ENCODE data around the gene CASTOR1. TPM values are rescaled to one million over a fixed set of nuclear protein-coding genes. Genes with fewer than 3 reads are reported as not detected.

CASTOR1 gene
- total RNA-seq, 1 donor = 20.7 TPM

DNA sequence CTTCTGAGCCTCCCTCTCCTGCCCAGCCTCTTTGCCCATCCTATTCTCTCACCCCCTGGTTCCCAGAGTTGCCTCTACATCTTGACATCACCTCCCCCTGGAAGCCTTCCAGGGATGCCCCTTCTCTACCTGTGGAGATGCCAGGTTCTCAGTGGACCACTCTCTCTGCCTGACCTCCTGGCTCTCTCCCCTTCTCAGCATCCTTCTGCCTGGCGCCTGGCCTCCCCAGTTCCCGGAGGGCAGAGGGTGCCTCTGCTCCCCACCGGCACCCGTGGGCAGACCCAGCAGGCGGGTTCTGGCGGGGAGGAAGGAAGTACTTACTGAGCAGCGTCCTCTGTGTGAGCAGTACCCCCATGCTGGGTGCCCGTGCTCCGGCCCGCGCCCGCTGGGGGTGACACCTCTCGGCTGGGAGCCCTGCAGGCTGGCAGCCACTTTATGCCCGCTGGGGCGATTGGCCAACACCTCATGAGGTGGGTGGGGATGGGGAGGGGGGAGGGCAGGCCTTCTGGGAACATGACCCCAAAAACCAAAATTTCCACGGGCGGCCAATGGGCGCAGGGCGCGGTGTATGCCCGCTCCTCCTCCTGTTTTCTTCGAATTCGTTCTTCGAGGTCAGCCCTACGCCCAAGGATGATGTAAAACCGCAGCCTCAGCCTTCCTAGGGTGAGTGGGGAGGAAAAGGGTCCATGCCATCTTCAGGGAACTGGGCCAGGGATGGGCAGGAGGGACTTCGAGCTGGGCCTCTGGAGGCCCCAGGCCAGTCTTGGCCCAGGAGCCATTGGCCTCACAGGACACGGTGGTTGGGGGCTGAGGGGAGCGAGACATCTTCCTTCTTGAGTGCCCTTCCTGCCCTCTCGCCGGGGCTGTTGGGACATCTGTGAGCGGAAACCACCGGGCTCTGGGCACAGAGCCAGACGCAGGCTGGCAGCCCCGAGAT lies 22.6 kb downstream of the CASTOR1 start, which contains the start of gene OSM:
Gene OSM (minus strand): TSS at position 407 of the 937 bp plus-strand sequence. CDS start 52 bp downstream, at position 355.
- DNase-seq (ENCODE audit: low read depth in 2 of 3, low spot score in 2 of 3) = peak in 2 of 3 donors; percentile 98 to 99

DNA sequence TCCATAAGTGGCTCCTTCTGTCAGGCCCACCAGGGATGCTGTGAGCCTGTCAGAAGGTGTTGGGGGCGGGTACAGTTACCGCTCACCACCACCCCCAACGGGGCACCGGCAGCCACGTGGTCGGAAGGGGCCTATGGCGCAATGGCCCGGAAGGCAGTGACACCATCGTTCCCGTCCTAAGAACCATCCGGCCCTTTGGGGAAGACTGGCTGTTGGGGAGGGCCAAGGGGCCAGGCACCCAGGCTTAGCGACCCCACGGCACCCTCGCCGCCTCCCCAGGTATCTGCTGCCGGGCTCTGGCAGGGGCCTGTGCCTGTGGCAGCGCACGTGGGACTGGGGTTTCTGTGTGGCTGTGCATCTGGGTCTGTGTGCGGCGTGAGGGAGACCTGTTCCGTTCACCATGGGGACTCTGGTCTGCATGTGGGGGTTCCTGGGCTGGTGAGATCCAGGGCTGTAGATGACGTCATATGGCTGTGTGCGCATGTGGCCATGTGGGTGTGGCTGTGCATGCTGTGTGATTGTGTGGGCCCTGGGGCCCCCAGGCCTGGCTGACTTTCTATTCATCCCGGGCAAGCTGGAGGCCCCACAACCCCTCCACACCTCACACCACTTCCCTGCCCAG lies 23.4 kb downstream of the CASTOR1 start:
- DNase-seq (ENCODE audit: low read depth in 2 of 3, low spot score in 2 of 3) = peak; percentile 70 to 93 (median 88)

DNA sequence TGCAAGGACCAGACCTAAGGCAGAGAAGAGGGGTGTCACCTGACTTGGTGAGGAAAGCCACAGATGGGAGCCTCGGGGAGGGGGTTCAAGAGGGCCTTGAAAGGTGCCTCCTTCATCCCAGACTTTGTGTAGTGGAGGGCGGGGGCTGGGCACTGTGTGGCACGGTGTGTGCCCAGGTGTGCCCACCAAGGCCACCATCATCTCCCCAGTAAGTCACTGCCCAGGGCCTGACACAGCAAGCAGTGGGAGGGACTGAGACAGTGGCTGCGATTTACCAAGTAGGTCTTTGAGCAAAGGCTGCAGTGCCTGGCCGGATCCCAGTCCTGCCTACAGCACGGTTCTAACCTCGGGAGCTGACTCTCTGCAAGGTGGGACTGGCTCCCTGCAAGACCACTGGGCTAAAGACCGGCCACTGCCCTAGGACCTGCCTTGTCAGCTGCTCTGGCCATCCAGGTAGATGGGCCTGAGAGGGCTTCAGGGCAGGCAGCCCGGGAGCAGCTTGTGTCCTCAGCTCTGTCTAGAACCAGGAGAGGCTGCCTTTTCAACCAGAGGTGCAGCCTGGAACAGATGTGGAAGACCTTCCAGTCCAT lies 24.1 kb downstream of the CASTOR1 start:
- DNase-seq (ENCODE audit: low read depth in 2 of 3, low spot score in 2 of 3) = no peak

- DNase-seq (ENCODE audit: low read depth in 2 of 3, low spot score in 2 of 3) = no peak
Measured at GRCh38 chr22:30263883-30264282, 25.4 kb downstream of the CASTOR1 start.

DNA sequence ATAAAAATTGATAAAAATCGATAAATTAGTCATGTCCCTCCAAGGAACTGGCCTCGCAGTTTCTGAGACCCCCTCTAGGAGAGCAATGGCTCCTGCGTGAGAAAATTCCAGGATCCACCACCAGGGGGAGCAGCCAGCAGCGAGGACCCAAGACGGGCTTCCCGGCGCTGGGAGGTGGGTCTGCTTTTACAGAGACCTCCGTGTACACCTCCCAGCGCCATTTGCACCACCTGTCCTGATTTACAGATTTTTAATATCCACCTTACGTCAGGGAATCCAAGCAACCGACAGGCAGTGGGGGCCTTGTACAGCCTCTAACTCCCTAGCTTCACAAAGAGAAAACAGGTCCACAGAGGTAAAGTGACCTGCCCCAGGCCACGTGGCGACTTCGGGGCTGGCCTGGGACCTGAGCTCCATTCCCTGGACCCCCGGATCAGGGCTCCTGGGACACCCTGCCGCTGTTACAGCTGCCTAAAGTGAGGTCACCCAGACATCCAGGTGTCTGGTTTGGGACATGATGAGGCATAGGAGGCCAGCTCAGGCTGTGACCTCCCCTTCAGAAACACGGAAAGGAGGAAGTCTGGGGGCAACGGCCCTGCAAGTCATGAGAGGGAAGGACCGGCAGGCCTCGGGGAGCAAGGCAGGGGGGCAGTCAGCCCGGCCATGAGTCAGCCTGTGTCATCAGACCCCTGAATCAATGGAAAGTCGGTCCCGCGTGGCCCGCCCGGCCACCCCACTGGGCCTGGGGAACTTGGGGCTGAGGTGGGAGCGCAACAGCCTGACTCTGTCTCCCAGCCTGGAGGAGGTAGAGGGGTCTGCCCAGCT lies 26.2 kb downstream of the CASTOR1 start:
- peak; percentile 54 to 94 (median 91) for DNase-seq (ENCODE audit: low read depth in 2 of 3, low spot score in 2 of 3)

GRCh38 chr22:30262112-30262511 lies 27.2 kb downstream of the CASTOR1 start:
- DNase-seq (ENCODE audit: low read depth in 2 of 3, low spot score in 2 of 3) = no peak

DNA sequence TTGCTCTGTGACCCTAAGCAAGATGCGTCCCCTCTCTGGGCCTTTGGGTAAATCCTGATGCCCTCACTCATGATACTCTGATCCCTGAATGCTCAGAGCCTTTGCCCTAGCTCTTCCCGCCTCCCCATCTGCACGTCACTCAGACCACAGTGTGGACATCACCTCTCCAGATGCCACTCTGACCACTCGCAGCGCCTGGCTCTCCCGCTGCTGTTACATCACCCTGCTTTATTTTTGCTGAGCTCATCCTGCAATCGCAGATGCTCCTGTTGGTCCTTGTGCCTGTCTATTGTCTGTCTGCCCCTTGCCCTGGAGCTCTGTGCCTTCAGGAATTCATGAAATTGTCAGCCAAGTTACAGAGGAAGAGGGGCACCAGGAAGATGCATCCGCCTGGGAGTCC lies 28.2 kb downstream of the CASTOR1 start:
- DNase-seq (ENCODE audit: low read depth in 2 of 3, low spot score in 2 of 3) = no peak

DNA sequence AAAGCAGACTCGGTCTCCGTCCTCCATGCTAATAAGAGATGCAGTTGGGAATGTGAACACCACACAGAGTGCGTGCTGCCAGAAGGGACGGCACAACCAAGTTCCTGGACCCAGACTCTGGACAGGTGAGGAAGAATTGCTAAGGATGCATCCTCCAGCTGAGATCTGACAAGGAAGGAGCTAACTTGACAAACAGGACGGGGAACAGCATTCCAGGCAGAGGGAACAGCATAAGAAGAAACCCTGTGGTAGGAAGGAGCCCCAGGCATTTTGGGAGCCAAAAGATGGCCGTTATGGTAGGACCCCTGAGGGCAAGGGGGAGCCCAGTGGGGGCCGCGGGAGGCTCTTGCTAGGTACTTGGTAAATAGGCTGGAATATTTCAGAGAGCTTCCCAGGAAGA lies 28.6 kb downstream of the CASTOR1 start:
- DNase-seq (ENCODE audit: low read depth in 2 of 3, low spot score in 2 of 3) = no peak

DNA sequence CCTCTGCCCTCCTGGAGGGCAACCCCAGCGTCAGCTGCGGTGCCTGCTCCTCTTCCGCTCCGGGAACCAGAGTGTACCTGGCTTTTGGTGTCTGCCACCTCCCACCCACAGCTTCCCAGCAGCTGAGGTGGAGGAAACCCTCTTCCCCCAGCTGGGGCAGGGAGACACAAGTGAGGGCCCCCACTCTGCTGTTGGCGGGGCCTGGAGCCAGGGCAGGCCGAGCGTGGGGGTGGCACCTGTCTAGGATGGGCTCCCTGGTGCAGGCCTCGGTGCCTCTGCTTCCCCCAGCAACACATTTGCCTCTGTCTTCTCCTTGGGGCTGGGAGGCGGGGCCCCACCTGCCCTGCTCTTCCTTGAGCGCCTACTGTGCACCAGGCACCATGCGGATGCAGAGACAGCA lies 29.0 kb downstream of the CASTOR1 start:
- no peak for DNase-seq (ENCODE audit: low read depth in 2 of 3, low spot score in 2 of 3)

DNA sequence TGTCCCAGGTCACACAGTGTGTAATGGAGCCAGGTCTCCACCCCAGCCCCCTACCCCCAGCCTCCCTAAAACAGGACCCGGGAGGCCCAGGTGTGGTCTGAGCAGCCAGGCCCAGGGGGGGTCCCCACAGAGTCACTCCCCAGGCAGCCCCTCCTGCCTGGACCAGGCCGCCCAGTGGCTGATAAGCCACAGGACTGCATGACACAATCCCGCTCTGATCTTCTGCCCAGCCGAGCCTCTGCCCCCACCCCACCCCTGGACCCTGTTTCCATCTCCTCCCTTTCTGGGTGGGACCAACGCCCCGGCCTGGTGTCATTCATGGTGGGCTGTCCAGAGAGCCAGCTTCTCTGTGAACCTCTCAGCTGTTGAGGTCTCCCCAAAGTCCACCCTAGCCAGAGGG lies 35.0 kb downstream of the CASTOR1 start:
- no peak for DNase-seq (ENCODE audit: low read depth in 2 of 3, low spot score in 2 of 3)

GRCh38 chr22:30253205-30253852 lies 36.0 kb downstream of the CASTOR1 start:
- DNase-seq (ENCODE audit: low read depth in 2 of 3, low spot score in 2 of 3) = peak in 1 of 3 donors; percentile 65

DNA sequence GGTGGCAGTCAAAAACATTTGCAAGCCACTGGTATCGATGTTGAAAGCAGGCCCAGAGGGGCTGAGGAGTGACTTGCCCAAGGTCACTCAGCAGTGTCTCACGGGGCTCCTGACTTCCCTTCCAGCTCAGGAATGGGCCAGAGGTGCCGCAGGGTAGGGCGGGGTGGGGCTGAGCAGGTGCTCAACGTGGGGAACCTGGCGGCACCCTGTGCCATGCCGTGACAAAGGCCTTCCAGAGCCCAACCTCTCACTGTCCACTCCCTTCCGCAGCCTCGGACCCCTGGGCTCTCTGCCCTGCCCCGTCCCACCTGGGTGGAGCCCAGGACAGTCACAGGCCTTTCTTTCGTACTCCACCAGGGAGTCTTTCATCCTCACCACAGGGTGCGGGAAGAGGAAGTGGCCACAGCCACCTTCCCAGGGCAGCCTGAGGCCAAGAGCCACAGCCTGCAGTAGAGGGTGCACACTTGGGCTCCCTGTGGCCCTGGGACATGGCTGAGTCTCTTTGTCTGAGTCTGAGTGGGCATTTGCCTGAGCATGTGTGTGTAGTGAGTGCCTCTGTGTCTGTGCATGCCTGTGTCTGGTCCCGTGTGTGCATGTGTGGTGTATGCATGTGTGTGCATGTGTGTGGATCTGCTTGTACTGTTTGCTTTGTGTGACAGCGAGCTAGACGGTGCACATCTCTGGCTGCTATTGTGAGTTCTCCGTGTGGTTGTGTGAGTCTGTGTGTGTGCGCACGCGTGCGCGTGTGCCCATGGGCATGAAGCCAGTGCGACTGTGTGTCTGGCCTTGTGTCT lies 36.7 kb downstream of the CASTOR1 start:
- no peak for DNase-seq (ENCODE audit: low read depth in 2 of 3, low spot score in 2 of 3)

DNA sequence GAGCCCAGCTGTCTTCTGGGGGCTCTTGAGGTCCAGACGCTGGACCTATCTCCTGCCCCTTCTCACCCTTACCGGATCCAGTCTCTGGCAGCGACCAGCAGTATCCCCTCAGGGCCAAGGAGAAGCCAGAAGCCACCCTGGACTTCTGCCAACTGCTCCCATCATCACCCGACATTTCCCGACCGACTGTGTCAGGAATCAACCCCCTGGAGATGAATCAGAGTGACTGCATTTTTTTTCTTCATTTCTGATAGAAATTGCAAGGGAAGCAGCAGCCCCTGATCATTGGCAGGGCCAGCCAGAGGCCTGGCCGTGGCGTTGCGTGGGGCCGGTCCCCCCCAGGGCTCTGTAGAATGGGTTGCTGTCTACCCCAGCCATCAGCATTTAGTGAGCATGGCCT lies 37.6 kb downstream of the CASTOR1 start:
- no peak for DNase-seq (ENCODE audit: low read depth in 2 of 3, low spot score in 2 of 3)

DNA sequence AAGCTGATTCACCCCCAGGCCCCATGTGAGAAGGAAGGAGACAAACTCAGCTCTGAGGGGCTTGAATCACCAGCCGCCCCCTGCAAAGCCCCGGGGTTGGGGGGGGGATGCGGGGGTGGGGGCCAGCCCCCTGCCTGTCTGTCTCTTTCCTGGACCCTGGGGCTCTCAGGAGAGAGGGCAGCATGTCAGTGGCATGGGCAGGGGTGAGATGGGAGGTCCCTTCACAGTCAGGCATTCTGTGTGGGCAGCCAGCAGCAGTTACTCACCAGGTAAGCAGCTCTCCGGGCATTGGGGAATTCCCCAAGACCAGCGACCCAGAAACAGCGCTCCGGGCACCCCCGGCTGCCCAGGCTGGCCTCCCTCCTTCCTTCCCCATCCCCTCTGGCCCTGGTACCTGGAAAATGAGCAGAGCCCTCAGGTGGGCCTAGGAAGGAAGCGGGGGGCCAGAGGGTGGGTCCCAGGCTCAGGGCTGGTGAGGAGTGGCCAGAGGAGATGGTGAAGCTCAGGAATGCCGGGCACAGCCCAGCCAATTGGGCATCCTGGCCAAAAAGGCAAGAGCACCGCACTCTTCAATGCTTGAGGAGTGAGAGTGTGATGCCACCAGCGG lies 38.5 kb downstream of the CASTOR1 start:
- DNase-seq (ENCODE audit: low read depth in 2 of 3, low spot score in 2 of 3) = no peak

GRCh38 chr22:30250039-30250565 lies 39.2 kb downstream of the CASTOR1 start:
- no peak for DNase-seq (ENCODE audit: low read depth in 2 of 3, low spot score in 2 of 3)

DNA sequence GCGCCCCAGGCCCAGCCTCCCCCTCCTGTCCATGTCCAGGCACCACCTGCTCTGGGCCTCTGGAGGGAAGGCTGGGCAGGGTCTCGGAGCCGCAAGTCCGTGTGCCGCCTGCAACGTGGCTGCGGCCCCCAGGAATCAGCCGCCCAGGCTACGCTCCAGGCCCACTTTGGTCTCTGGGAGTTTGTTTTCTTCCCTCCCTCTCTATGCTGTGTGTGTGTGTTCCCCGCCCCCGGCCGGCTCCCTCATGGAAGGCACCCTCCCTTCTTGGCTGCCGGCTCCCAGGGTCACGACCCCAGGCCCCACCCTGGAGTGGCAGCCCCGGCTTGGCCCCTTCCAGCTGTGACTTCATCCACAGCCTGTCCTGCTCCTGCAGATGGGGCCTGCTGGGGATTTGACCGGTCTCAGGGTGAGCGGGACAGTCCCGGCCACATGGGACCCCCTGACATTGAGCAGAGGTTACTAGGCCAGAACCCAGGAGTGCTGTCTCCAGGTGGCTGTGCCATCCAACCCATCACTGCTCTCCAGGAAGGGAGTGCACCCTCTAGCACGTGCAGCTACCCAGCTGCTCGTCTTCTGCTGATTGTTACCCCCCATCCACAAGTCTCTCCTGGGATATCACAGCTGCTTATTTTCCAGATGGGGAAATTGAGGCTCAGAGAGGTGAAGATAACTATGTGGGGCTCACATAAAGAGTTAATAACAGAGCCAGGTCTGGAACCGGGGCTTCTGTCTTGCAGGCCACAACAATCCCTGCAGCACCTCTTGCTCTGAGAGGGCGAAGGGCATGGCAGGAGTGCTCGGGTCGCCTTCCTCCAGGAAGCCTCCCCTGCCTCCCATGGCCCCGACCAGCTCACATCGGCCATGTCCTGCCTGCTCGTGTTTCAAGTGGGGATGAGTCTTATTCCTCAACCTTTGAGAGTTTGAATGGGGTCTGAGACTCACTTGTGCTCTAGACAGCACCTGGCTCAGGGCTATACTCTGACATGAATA lies 40.0 kb downstream of the CASTOR1 start:
- DNase-seq (ENCODE audit: low read depth in 2 of 3, low spot score in 2 of 3) = no peak

GRCh38 chr22:30248484-30248883 lies 40.8 kb downstream of the CASTOR1 start:
- no peak for DNase-seq (ENCODE audit: low read depth in 2 of 3, low spot score in 2 of 3)

Data from hematopoietic multipotent progenitor cell (in vitro differentiated cells).